ENCODE measurements around the gene SURF4. TPM values are rescaled to one million over a fixed set of nuclear protein-coding genes. Genes with fewer than 3 reads are reported as not detected.
"Not testable (repeated sequence)": the region's sequence is repeated elsewhere in the genome, so short reads cannot be mapped to it uniquely, and the experiment has no call there.

SURF4 gene
- polyA plus RNA-seq, 2 donors, result 39.7 to 64.7 TPM

DNA sequence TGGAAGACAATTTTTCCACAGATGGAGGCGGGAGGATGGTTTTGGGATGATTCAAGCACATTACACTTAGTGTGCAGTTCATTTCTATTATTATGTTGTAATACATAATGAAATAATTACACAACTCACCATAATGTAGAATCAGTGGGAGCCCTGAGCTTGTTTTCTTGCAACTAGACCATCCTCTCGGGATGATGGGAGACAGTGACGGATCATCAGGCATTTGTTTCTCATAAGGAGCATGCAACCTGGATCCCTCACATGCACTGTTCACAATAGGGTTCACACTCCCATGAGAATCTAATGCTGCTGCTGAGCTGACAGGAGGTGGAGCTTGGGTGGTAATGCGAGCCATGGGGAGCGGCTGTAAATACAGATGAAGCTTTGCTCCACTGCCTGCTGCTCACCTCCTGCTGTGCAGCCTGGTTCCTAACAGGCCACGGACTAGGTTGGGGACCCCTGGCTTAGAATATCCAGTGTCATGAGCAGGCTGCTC is 1.9 kb upstream of the SURF4 start:
- no peaks in the 10 kb centered on the region for H3K27me3 ChIP-seq (ENCODE audit: control insufficient read depth in 1 of 2, insufficient read depth in 2 of 2, low read length in 2 of 2)
- peak overlapping the region in 1 of 2 donors; percentile 69 for H3K27ac ChIP-seq (ENCODE audit: low read depth in 2 of 2, low read length in 1 of 2)
- peaks cover 6 to 14% of the 10 kb centered on the region in 2 donors for H3K4me1 ChIP-seq (ENCODE audit: control insufficient read depth in 2 of 2, insufficient read depth in 2 of 2, low read length in 1 of 2)
- 55 to 61% methylated on average over 6 of the region's 6 CpGs for WGBS, 2 donors
- H3K4me3 ChIP-seq (ENCODE audit: low read depth in 1 of 2, low read length in 2 of 2), result no peak overlapping the region
- peaks cover 0 to 2% of the 10 kb centered on the region in 2 donors for H3K9me3 ChIP-seq (ENCODE audit: control insufficient read depth in 2 of 2, insufficient read depth in 1 of 2, low read depth in 1 of 2, low read length in 1 of 2)
- peaks cover 0 to 4% of the 10 kb centered on the region in 2 donors for H3K36me3 ChIP-seq (ENCODE audit: control insufficient read depth in 2 of 2, insufficient read depth in 2 of 2, low read length in 1 of 2)

- not testable (repeated sequence) for H3K27ac ChIP-seq (ENCODE audit: low read depth in 2 of 2, low read length in 1 of 2); H3K4me3 ChIP-seq (ENCODE audit: low read depth in 1 of 2, low read length in 2 of 2); H3K36me3 ChIP-seq (ENCODE audit: control insufficient read depth in 2 of 2, insufficient read depth in 2 of 2, low read length in 1 of 2); H3K9me3 ChIP-seq (ENCODE audit: control insufficient read depth in 2 of 2, insufficient read depth in 1 of 2, low read depth in 1 of 2, low read length in 1 of 2); H3K27me3 ChIP-seq (ENCODE audit: control insufficient read depth in 1 of 2, insufficient read depth in 2 of 2, low read length in 2 of 2)
- peaks cover 6 to 18% of the 10 kb centered on the region in 2 donors for H3K4me1 ChIP-seq (ENCODE audit: control insufficient read depth in 2 of 2, insufficient read depth in 2 of 2, low read length in 1 of 2)
- 88 to 89% methylated on average over 14 of the region's 14 CpGs for WGBS, 2 donors
Measured at GRCh38 chr9:133377280-133377679, 1.4 kb upstream of the SURF4 start.

- Histone ChIP-seq H3K9me3 (ENCODE audit: control insufficient read depth in 2 of 2, insufficient read depth in 1 of 2, low read depth in 1 of 2, low read length in 1 of 2) (no peaks in the 10 kb centered on the region), H3K27me3 (ENCODE audit: control insufficient read depth in 1 of 2, insufficient read depth in 2 of 2, low read length in 2 of 2) (no peaks in the 10 kb centered on the region), H3K27ac (ENCODE audit: low read depth in 2 of 2, low read length in 1 of 2) (peak overlapping the region; percentile 97 to 98), H3K36me3 (ENCODE audit: control insufficient read depth in 2 of 2, insufficient read depth in 2 of 2, low read length in 1 of 2) (peaks cover 0 to 10% of the 10 kb centered on the region in 2 donors), H3K4me3 (ENCODE audit: low read depth in 1 of 2, low read length in 2 of 2) (peak overlapping the region; percentile 87 to 93), H3K4me1 (ENCODE audit: control insufficient read depth in 2 of 2, insufficient read depth in 2 of 2, low read length in 1 of 2) (peaks cover 8 to 30% of the 10 kb centered on the region in 2 donors)
- 1% methylated on average over 28 to 39 of the region's 39 CpGs for WGBS, 2 donors
Measured at GRCh38 chr9:133375116-133375723, 640 bp downstream of the SURF4 start.

GRCh38 chr9:133374612-133375115 is 1.2 kb downstream of the SURF4 start:
- Histone ChIP-seq H3K27me3 (ENCODE audit: control insufficient read depth in 1 of 2, insufficient read depth in 2 of 2, low read length in 2 of 2) (no peaks in the 10 kb centered on the region), H3K9me3 (ENCODE audit: control insufficient read depth in 2 of 2, insufficient read depth in 1 of 2, low read depth in 1 of 2, low read length in 1 of 2) (no peaks in the 10 kb centered on the region), H3K36me3 (ENCODE audit: control insufficient read depth in 2 of 2, insufficient read depth in 2 of 2, low read length in 1 of 2) (peaks cover 0 to 14% of the 10 kb centered on the region in 2 donors), H3K27ac (ENCODE audit: low read depth in 2 of 2, low read length in 1 of 2) (peak overlapping the region; percentile 50 to 97), H3K4me3 (ENCODE audit: low read depth in 1 of 2, low read length in 2 of 2) (peak overlapping the region; percentile 87 to 93), H3K4me1 (ENCODE audit: control insufficient read depth in 2 of 2, insufficient read depth in 2 of 2, low read length in 1 of 2) (peaks cover 8 to 30% of the 10 kb centered on the region in 2 donors)
- WGBS, 2 donors, result 10 to 11% methylated on average over 12 of the region's 12 CpGs

GRCh38 chr9:133372144-133372543 is 3.7 kb downstream of the SURF4 start:
- no peaks in the 10 kb centered on the region for H3K27me3 ChIP-seq (ENCODE audit: control insufficient read depth in 1 of 2, insufficient read depth in 2 of 2, low read length in 2 of 2)
- no peak overlapping the region for H3K4me3 ChIP-seq (ENCODE audit: low read depth in 1 of 2, low read length in 2 of 2)
- H3K27ac ChIP-seq (ENCODE audit: low read depth in 2 of 2, low read length in 1 of 2), result peak overlapping the region in 1 of 2 donors; percentile 72
- H3K4me1 ChIP-seq (ENCODE audit: control insufficient read depth in 2 of 2, insufficient read depth in 2 of 2, low read length in 1 of 2), result peaks cover 13 to 39% of the 10 kb centered on the region in 2 donors
- WGBS, 2 donors, result 57 to 61% methylated on average over 7 of the region's 7 CpGs
- peaks cover 0 to 27% of the 10 kb centered on the region in 2 donors for H3K36me3 ChIP-seq (ENCODE audit: control insufficient read depth in 2 of 2, insufficient read depth in 2 of 2, low read length in 1 of 2)
- no peaks in the 10 kb centered on the region for H3K9me3 ChIP-seq (ENCODE audit: control insufficient read depth in 2 of 2, insufficient read depth in 1 of 2, low read depth in 1 of 2, low read length in 1 of 2)

DNA sequence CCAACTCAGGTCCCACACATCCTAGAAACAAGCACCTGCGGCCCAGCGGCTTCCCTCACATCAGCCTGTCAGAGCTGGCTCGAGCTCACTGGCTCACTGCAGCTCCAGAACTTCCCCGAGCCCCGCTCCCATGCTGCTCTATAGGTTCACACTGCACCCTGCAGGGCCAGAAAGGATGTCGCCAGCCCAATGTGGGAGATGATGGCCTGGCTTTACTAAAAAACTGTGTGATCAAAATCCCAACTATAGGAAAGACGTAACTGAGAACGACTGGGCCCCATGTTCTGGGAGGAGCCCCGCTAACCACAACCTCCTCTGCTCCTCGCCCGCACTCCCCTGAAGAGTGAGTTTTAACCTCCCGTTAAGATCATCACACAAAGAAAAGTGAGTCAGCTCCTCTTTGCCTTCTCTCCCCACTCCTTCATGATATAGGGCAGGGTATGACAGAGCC is 4.6 kb downstream of the SURF4 start:
- Histone ChIP-seq H3K27ac (ENCODE audit: low read depth in 2 of 2, low read length in 1 of 2) (peak overlapping the region; percentile 1 to 72), H3K27me3 (ENCODE audit: control insufficient read depth in 1 of 2, insufficient read depth in 2 of 2, low read length in 2 of 2) (no peaks in the 10 kb centered on the region), H3K4me3 (ENCODE audit: low read depth in 1 of 2, low read length in 2 of 2) (no peak overlapping the region), H3K9me3 (ENCODE audit: control insufficient read depth in 2 of 2, insufficient read depth in 1 of 2, low read depth in 1 of 2, low read length in 1 of 2) (no peaks in the 10 kb centered on the region), H3K36me3 (ENCODE audit: control insufficient read depth in 2 of 2, insufficient read depth in 2 of 2, low read length in 1 of 2) (peaks cover 4 to 36% of the 10 kb centered on the region in 2 donors), H3K4me1 (ENCODE audit: control insufficient read depth in 2 of 2, insufficient read depth in 2 of 2, low read length in 1 of 2) (peaks cover 13 to 39% of the 10 kb centered on the region in 2 donors)
- WGBS, 2 donors, result 36 to 39% methylated on average over 12 of the region's 12 CpGs

DNA sequence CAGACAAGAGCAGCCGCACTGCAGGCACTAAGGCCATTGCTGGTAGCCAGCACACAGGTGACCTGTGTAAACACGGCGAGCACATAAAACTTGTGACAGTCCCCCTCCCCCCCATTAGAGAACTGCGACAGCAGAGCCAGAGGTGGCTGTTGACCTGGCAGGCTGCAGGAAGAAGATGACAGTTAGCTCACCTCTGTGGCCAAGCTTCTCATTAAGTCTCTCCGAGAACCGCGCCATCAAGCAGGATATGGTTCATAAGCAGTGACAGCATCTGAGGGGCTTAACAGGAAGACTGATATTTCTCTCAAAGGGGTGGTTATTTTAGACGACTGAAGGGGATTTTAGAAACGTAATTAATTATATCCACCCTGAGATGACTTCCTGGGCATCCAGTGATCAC is 5.2 kb downstream of the SURF4 start:
- H3K9me3 ChIP-seq (ENCODE audit: control insufficient read depth in 2 of 2, insufficient read depth in 1 of 2, low read depth in 1 of 2, low read length in 1 of 2), result no peaks in the 10 kb centered on the region
- no peak overlapping the region for H3K4me3 ChIP-seq (ENCODE audit: low read depth in 1 of 2, low read length in 2 of 2)
- 44 to 67% methylated on average over 9 of the region's 9 CpGs for WGBS, 2 donors
- peaks cover 4 to 39% of the 10 kb centered on the region in 2 donors for H3K36me3 ChIP-seq (ENCODE audit: control insufficient read depth in 2 of 2, insufficient read depth in 2 of 2, low read length in 1 of 2)
- no peaks in the 10 kb centered on the region for H3K27me3 ChIP-seq (ENCODE audit: control insufficient read depth in 1 of 2, insufficient read depth in 2 of 2, low read length in 2 of 2)
- peaks cover 13 to 39% of the 10 kb centered on the region in 2 donors for H3K4me1 ChIP-seq (ENCODE audit: control insufficient read depth in 2 of 2, insufficient read depth in 2 of 2, low read length in 1 of 2)
- peak overlapping the region in 1 of 2 donors; percentile 72 for H3K27ac ChIP-seq (ENCODE audit: low read depth in 2 of 2, low read length in 1 of 2)

DNA sequence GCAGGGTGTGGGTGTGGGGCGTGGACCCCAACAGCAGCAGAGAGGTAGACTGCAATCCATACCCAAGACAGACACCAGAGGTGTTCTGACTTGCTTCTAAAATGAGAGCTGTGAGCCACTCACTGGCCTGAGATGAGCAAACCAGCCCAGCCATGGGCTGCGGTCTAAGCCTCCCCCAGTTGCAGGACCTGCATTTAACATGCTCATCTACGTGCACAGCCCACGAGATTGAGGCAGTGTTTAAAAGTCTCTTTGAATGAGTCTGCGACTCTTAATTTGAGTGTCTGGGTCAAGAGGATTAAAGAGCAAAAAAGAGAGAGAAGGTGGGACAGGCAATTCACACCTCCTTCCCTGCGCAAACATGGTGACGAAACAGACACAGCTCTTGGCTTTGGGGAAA is 5.9 kb downstream of the SURF4 start:
- Histone ChIP-seq H3K36me3 (ENCODE audit: control insufficient read depth in 2 of 2, insufficient read depth in 2 of 2, low read length in 1 of 2) (peaks cover 6 to 42% of the 10 kb centered on the region in 2 donors), H3K9me3 (ENCODE audit: control insufficient read depth in 2 of 2, insufficient read depth in 1 of 2, low read depth in 1 of 2, low read length in 1 of 2) (no peaks in the 10 kb centered on the region), H3K4me1 (ENCODE audit: control insufficient read depth in 2 of 2, insufficient read depth in 2 of 2, low read length in 1 of 2) (peaks cover 13 to 39% of the 10 kb centered on the region in 2 donors), H3K27ac (ENCODE audit: low read depth in 2 of 2, low read length in 1 of 2) (peak overlapping the region in 1 of 2 donors; percentile 23), H3K27me3 (ENCODE audit: control insufficient read depth in 1 of 2, insufficient read depth in 2 of 2, low read length in 2 of 2) (no peaks in the 10 kb centered on the region), H3K4me3 (ENCODE audit: low read depth in 1 of 2, low read length in 2 of 2) (no peak overlapping the region)
- WGBS, 2 donors, result 76 to 79% methylated on average over 7 of the region's 7 CpGs

GRCh38 chr9:133369422-133369821 is 6.4 kb downstream of the SURF4 start:
- Histone ChIP-seq H3K27ac (ENCODE audit: low read depth in 2 of 2, low read length in 1 of 2) (no peak overlapping the region), H3K36me3 (ENCODE audit: control insufficient read depth in 2 of 2, insufficient read depth in 2 of 2, low read length in 1 of 2) (peaks cover 8 to 42% of the 10 kb centered on the region in 2 donors), H3K27me3 (ENCODE audit: control insufficient read depth in 1 of 2, insufficient read depth in 2 of 2, low read length in 2 of 2) (no peaks in the 10 kb centered on the region), H3K4me1 (ENCODE audit: control insufficient read depth in 2 of 2, insufficient read depth in 2 of 2, low read length in 1 of 2) (peaks cover 13 to 39% of the 10 kb centered on the region in 2 donors), H3K9me3 (ENCODE audit: control insufficient read depth in 2 of 2, insufficient read depth in 1 of 2, low read depth in 1 of 2, low read length in 1 of 2) (no peaks in the 10 kb centered on the region), H3K4me3 (ENCODE audit: low read depth in 1 of 2, low read length in 2 of 2) (no peak overlapping the region)
- 72 to 78% methylated on average over 6 of the region's 6 CpGs for WGBS, 2 donors

Measured in esophagus (tissue), 2 donors.